ENCODE measurements around the gene CCDC117. TPM values are rescaled to one million over a fixed set of nuclear protein-coding genes. Genes with fewer than 3 reads are reported as not detected.

Gene CCDC117, protein sequence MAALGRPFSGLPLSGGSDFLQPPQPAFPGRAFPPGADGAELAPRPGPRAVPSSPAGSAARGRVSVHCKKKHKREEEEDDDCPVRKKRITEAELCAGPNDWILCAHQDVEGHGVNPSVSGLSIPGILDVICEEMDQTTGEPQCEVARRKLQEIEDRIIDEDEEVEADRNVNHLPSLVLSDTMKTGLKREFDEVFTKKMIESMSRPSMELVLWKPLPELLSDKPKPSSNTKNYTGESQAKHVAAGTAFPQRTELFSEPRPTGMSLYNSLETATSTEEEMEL
- total RNA-seq, result 10.3 and 11.3 TPM in 2 replicates

DNA sequence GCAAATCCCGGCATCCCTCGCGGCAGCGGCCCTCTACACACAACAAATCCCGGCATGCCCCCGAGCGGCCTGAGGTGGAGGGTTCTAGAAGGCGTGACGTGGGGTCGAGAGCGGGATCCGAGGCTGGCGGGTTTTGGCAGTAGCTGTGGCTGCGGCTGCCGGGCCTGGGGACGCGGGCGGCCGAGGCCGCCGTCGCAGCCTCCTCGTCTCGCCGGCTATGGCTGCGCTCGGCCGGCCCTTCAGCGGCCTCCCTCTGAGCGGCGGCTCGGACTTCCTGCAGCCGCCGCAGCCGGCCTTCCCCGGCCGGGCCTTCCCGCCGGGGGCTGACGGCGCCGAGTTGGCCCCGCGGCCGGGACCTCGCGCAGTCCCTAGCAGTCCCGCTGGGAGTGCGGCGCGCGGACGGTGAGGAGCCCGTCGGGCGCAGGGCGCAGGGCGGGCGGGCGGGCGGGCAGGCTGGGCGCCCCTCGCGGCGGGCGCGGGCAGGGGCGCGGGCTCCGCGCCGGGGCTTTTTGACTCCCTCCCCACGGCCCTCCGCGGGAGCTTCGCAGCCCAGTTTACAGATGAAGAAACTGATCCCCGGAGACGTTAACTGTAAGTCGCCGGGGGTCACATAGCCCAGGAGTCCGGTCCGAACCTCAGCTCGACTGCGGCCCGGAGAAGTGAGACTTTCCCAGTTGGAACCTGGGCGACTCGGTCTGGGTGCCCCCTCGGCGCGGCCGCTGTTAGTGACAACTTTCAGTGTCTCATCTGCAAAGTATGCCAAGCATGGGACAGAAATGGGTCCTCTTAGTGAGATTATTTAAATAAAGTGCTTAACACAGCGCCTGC, at the start of gene CCDC117:
Gene CCDC117, plus strand, starts transcription at position 63 of the 828 bp plus-strand sequence. Its CDS starts 155 bp downstream, at position 218.

DNA sequence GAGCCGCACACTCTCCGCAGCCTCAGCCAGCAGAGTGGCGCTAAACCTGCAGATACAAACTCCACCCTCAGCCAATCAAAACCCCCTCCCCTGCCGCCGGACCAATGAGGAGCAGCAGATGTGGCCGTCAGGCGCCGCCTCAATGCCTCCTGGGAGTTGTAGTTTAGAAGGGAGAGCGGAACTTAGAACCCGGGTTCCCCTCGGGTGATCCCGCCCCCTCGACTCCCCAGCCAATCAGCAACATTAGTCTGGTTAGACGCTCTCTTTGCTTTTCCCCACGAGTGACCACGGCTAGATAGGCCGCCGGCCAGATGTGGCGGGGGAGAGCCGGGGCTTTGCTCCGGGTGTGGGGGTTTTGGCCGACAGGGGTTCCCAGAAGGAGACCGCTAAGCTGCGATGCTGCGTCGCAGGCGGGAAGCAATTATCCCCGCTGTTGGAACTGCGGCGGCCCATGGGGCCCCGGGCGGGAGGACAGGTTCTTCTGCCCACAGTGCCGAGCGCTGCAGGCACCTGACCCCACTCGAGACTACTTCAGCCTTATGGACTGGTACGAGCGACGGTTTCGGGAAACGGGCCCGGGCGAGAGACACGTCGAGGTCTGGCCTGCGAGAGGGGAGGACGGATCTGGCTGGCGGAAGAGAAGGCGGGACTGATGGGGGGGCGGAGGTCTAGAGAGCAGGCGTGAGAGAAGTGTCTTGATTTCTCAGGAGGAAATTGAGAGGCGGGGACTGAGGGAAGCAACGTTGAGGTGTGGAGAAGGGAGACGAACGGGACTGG, 30.5 kb upstream of the CCDC117 start, which contains the start of the genes CHEK2 and HSCB:
Gene CHEK2, minus strand, starts transcription at position 36 of the 777 bp plus-strand sequence. CDS start 7,099 bp downstream, outside the sequence.
Gene HSCB, plus strand, starts transcription at position 255 of the 777 bp plus-strand sequence. Its CDS starts 57 bp downstream, at position 312.

DNA sequence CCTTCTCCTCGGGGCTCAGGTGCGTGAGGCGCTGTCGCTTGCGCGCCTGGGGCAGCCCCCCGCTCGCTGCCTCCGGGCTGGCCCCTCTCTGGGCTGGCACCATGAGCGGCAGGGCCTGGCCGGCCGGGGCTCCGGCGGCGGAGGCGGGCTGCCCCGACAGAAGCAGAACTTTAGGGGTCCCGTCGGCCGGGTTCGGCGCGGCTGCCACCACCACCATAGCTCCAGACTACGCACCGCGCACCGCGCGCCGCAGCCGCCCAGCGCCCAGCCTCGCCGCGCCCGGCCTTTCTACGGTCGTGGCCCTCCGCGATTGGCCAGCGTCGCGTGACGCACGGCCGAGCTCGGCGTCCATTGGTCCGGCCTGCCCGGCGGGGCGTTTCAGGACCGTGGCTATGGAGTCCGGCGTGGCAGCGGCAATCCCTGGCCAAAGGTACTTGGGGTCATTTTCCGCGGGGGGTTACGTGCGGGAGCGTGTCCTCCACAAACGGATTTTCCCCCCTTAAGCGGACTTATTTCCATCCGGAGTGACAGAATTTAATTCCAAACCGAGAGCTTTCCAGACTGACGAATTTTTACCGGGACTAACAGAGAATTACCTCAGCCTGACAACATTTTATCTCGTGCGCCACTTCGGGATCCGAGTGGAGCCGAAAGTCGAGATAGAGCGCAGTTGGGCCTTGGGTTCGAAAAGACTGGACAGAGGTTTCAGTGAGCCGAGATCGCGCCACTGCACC, 28.0 kb downstream of the CCDC117 start, which contains the start of gene XBP1:
Gene XBP1, minus strand, starts transcription at position 262 of the 734 bp plus-strand sequence.

Other genes starting within 250 kb of the CCDC117 start
- 13.9 and 28.9 TPM in 2 replicates for gene TTC28, start 92.9 kb upstream of the CCDC117 start, total RNA-seq
- 10.9 and 13.7 TPM in 2 replicates for gene CHEK2, start 30.9 kb upstream of the CCDC117 start, total RNA-seq
- 17.8 and 18.0 TPM in 2 replicates for gene HSCB, start 30.7 kb upstream of the CCDC117 start, total RNA-seq
- gene XBP1, start 27.9 kb downstream of the CCDC117 start, total RNA-seq, result 120 and 181 TPM in 2 replicates
- 10.3 and 21.9 TPM in 2 replicates for gene ZNRF3, start 110.9 kb downstream of the CCDC117 start, total RNA-seq

Measured in mesangial cell (primary cell).